GM12865 (cell line): ENCODE data around the gene SH3PXD2A.

Source experiments
- DNase-seq: peaks from one replicate; pipeline ENCODE4 v3.0.0; 2010; ENCODE audit warnings: low read depth
- H3K4me3 ChIP-seq: 2 replicates; pipeline ENCODE4 v1.5.1; 2011; ENCODE audit warnings: mild to moderate bottlenecking, low read depth, low read length, control low read depth
- TF ChIP-seq, protein P1 (sequence below): IDR thresholded peaks from 2 replicates; pipeline ENCODE4 v1.5.1; 2011; ENCODE audit warnings: low read length, control low read depth, low read depth, inconsistent platforms; ENCODE audit not compliant: insufficient read depth; ENCODE audit errors: missing control alignments

Gene SH3PXD2A

DNA sequence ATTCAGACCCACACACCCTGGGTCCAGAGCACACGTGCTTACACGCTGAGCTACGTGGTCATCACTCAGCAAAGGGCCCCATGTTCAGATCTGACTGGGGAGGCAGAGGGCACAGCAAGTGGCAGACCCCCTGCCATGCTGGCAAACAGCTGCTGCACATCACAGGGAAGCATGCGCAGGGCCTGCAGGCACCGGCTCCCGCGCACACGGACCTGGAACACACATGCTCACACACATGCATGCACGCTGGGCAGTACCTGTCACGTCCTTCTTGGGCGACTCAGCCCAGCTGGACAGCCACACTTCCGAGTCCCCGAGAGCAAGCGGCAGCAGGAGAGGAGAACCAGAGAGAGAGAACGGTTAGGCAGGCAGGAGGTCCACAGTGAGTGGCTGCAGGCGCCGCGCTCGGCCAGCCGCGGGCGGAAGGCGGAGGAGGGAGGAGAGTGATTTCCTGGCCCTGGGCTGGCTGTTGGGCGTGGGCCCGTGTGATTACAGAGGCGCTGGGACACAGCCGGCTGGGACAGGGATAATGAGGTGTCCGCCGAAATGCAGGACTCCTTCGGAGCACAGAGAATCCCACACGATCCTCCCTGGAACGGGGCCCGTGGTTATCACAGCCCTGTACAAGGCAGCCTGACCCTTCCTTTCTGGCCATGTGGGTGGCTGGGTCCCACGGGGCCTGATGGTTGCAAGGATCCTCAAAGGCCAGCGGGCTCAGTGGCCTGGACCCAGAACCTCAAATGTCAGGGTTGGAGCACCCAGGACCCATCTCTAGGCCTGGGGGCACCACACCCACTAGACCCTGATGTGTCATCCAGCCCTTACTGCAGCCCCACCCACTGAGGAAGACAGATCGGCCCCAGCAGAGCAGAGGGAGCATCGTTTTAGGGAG, 186.8 kb downstream of the SH3PXD2A start:
- no peak overlapping the region for H3K4me3 ChIP-seq
- TF ChIP-seq, protein P1, sequence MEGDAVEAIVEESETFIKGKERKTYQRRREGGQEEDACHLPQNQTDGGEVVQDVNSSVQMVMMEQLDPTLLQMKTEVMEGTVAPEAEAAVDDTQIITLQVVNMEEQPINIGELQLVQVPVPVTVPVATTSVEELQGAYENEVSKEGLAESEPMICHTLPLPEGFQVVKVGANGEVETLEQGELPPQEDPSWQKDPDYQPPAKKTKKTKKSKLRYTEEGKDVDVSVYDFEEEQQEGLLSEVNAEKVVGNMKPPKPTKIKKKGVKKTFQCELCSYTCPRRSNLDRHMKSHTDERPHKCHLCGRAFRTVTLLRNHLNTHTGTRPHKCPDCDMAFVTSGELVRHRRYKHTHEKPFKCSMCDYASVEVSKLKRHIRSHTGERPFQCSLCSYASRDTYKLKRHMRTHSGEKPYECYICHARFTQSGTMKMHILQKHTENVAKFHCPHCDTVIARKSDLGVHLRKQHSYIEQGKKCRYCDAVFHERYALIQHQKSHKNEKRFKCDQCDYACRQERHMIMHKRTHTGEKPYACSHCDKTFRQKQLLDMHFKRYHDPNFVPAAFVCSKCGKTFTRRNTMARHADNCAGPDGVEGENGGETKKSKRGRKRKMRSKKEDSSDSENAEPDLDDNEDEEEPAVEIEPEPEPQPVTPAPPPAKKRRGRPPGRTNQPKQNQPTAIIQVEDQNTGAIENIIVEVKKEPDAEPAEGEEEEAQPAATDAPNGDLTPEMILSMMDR = no peak
- no peak for DNase-seq

DNA sequence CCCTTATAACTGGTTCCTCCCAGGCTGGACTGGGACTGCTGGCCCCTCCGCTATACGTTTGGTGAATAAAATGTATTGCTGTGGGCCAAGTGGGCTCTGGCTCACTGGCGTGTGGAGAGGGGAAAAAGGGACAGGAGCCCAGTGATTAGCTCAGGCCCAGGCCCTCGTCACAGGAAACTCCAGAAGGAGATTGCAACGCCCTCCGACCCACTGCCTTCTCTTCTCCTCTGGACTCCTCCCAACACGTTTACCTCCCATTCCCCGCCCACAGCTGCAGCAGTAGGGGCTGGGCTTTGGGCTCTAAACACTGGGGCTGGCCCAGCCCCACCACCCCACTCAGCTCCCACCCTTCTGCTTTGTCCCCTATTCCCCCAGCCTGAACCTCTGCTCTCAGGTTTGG, 188.0 kb downstream of the SH3PXD2A start:
- H3K4me3 ChIP-seq = no peak overlapping the region
- DNase-seq = no peak
- TF ChIP-seq, protein P1 = no peak

DNA sequence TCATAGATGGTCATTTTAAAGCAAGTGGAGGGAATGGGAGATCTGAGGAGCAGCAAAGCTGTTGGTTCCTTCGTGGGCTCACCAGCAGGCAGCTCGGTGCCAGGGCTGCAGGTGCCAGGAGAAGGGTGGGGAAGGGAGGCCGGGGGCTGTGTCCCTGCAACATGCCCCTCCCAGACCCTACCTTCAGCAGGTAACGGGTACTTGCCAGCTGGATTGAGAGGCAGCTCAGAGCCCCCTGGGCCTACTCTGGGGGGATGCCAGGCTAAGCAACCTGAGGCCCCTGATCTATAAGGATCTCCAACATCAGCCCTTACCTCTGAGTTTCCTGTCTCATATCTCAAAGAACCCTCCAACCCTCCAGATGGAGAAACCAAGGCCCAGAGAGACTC, 188.6 kb downstream of the SH3PXD2A start:
- no peak for DNase-seq
- TF ChIP-seq, protein P1 = no peak
- no peak overlapping the region for H3K4me3 ChIP-seq

DNA sequence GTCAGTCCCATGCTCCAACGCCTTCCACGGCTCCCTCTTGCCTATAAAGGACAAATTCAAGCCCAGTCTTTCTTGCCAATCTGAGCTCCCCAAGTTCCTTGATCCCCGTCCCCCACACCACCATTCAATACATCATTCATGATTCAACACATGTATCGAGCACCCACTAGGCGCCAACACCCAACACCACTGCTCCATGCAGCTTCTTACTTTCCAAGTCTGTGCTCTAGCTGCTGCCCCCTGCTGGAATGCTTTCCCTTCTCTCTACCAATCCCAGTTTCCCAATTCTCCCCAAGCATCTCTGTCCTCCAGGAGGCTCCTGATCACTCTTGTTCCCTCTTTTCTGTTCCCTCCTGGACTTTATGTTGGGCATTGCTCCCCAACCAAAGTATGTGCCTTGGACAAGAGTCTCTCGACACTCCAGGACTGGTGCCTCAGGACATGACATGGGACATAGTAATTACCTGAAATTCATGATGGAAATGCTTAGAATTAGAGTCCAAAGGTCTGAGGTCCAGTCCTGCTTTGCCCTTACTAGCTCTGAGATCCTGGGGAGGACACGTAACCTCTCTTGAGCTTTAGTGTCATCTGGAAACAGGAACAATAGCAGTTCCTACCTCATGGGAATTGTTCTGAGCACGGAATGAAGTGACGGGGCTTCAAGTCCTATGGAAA, 189.2 kb downstream of the SH3PXD2A start:
- TF ChIP-seq, protein P1 = peak; percentile 37
- peak; percentile 24 for DNase-seq
- no peak overlapping the region for H3K4me3 ChIP-seq

DNA sequence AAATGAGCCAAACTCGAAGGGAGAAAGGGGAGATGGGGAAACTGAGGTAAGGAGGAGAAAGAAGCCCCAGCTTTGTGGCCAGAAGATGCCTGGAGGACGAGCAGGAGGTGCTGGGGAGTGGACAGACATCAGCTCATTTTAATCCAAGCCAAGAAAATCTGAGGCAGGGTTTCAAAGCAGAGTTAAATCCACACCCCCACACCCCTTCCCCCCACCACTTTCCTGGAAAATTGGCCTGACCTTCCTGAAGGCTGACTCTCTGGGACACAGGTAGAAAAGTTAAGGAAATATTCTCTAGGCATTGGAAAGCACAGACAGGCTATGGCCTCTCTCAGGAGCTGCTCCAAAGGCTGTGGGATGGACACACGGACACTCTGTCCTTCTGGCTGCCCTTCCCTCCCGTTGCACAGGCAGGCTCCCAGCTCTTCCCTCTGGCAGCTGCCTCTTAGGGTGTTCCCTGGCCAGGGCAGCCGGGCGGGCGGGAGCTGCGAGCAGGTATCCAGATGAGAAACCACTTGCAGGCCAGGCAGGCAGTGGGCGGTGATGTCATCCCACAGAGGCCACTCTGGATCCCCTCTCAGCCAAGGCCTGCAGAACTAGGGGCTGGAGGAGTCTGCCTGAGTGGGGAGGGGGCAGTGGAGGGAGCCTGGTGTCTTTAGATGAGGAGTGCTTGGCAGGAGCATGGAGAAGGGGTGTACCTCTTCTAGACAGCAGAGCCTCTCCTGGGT, 190.1 kb downstream of the SH3PXD2A start:
- H3K4me3 ChIP-seq = no peak overlapping the region
- TF ChIP-seq, protein P1 = no peak
- no peak for DNase-seq

DNA sequence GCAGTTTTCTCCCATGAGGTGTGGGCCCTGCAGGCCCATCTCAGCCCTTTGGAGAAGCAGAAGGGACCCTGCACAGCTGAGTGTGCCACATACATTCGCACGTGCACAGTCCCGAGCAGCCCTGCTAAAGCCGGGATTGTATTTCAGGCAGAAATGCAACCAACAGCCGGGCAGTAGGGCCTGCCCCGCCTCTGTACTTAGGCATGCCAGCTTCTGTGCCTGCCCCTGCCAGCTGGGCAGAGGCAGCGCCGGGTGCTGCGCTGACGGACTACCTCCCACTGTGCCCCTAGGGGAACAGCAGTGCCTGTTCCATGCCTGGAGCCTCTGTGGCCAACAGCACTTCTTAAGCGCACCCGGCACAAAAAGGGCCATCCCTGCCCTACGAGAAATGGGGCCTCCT, 191.6 kb downstream of the SH3PXD2A start:
- H3K4me3 ChIP-seq = no peak overlapping the region
- no peak for DNase-seq
- TF ChIP-seq, protein P1 = no peak
